GF-D8 (cell line): ENCODE measurements around the gene CFAP298.
"Not testable (repeated sequence)": the region's sequence is repeated elsewhere in the genome, so short reads cannot be mapped to it uniquely, and the experiment has no call there.

Experiments used
- DNase-seq: peaks from one replicate; lab custom pipeline; 2025; lab: John Stamatoyannopoulos, UW

Gene CFAP298

DNA sequence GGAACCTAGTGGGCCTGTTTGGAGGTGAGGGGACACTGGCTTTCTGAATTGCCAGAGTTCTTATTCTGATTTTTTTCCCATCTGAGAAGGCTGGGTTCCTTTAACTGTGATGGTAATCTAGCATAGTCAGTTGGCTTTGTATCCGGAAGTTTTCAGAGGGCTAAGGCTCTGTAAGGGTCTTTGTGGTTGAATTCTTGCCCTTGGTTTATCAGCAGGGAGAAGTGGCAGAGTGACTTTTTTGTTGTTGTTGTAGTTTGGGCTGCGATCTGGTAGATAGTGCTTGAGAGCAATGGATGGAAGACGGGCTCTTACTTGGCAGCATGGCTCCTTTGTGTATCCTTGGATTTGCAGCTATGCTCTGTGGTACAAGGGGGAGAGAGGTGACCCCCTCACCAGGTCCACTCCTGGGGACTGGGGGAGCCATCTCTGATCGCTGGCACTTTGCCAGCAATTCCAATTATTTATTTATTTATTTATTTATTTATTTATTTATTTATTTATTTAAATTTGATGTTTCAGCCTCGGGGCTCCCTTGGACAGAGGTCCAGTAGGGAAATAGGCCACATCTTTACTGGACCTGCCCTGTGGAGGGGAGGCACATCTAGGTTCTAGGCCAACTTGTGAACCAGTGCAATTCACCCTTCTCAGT, 45.3 kb downstream of the CFAP298 start:
- DNase-seq = no peak

DNA sequence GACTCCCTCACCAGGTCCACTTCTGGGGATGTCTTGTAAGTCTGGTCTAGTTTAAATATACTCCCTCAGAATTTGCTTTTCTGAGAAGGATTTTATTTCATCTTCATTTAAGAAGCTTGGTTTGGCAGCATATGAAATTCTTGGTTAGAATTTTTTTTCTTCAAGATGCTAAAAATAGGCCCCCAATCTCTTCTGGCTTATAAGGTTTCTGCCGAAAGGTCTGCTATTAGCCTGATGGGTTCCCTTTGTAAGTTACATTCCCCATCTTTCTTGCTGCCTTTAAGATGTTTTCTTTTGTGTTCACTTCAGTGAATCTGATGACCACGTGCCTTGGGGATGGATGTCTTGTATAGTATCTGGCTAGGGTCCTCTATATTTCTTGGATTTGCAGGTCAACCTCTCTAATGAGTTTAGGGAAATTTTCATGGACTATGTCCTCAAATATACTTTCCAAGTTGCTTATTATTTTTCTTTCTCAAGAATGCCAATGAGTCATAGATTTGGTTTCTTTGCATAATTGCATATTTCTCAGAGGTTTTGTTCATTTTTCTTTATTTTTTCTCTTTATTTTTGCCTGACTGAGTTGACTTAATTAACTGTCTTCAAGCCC, 46.2 kb downstream of the CFAP298 start:
- no peak for DNase-seq

DNA sequence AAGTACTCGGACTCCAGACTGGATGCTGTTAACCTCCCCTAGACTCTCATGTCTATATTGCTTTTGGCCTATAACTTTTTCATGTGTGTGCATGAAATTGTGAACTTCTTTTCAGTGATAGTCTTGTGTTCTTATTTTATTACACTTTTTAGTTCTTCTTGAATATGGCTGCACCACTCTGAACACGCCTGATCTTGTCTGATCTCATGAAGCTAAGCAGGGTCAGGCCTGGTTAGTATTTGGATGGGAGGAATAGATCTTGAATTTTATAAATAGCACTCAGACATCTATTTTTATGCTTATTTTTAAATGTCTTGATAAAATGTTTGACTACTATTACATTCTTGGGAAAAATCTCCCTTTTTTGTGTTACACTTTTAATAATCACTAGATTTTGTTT, 49.3 kb downstream of the CFAP298 start:
- DNase-seq = no peak

DNA sequence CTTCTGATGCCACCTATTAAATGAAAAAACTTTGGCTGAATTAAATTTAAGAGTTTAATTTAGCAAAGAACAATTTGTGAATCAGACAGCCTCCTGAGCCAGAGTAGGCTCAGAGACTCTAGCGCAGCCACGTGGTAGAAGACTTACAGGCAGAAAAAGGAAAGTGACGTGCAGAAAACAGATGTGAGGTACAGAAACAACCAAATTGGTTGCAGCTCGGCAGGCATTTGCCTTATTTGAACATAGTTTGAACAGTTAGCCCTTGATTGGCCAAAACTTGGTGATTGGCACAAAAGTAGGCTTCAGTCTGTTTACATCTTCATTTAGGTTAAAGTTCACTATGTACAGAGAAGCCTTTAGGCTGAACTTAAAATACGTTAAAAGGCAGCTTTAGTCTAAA, 49.8 kb downstream of the CFAP298 start:
- DNase-seq = no peak

DNA sequence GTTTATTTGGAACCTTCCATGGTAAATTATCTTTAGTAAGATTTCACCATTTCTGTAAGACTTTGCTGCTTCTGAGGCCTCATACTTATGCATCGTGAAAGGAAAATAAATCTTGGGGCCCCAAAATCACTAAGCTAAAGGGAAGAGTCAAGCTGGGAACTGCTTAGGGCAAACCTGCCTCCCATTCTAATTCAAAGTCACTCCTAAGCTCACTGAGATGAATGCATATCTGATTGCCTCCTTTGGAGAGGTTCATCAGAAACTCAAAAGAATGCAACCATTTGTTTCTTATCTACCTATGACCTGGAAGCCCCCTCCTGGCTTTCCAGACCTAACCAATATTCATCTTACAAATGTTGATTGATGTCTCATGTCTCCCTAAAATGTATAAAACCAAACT, 50.7 kb downstream of the CFAP298 start:
- not testable (repeated sequence) for DNase-seq

DNA sequence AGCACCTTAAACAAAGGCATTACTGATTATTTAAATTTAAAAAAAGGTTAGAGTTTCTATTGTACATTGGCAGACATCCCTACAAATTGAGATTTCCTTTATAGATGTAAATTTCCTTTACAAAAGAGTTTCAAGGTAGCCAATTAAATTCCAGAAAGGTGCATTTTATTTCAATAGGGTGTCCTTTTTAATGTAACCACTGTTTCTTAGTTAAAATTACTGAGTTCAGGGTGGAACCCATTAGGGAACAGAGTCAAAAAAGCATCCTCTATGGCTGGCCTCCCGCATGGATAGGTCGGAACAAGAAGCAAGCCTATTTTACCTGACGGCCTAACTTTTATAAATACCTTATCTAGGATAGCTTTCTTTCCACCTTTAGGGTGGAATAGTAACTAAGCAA, 51.3 kb downstream of the CFAP298 start:
- DNase-seq = no peak

DNA sequence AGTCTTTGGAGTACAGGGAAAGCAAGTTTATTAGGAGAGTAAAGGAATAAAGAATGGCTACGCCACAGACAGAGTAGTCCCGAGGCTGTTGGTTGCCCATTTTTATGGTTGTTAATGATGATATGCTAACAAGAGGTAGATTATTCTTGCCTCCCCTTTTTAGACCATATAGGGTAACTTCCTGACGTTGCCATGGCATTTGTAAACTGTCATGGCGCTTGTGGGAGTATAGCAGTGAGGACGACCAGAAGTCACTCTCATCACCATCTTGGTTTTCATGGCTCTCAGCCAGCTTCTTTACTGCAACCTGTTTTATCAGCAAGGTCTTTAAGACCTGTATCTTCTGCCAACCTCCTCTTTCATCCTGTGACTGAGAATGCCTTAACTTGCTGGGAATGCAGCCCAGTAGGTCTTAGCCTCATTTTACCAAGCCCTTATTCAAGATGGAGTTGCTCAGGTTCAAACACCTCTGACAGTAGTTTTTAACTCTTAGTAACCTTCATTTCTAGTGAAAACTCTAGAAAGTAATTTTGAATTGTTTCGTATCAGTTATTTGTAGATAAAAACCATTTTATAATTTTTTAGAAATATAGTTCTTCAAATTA, 53.1 kb downstream of the CFAP298 start:
- no peak for DNase-seq

DNA sequence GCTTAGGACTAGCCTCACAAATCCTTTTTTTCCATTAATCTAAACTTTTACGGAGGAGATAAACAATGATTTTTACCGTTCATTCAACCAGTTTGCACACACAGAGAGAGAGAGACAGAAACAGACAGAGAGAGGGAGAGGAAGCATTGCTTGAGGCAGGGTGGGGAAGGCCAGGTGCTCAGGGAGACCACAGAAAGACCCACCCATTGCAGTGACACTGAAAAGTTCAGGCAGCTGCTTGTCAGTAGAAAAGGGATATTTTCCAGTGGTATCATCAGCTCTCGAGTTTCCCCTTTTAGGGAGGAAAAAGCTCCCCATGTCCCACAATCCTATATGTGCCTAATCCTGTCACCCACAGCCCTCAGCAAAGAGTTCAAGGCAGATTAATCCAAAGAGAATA, 54.1 kb downstream of the CFAP298 start:
- DNase-seq = no peak

DNA sequence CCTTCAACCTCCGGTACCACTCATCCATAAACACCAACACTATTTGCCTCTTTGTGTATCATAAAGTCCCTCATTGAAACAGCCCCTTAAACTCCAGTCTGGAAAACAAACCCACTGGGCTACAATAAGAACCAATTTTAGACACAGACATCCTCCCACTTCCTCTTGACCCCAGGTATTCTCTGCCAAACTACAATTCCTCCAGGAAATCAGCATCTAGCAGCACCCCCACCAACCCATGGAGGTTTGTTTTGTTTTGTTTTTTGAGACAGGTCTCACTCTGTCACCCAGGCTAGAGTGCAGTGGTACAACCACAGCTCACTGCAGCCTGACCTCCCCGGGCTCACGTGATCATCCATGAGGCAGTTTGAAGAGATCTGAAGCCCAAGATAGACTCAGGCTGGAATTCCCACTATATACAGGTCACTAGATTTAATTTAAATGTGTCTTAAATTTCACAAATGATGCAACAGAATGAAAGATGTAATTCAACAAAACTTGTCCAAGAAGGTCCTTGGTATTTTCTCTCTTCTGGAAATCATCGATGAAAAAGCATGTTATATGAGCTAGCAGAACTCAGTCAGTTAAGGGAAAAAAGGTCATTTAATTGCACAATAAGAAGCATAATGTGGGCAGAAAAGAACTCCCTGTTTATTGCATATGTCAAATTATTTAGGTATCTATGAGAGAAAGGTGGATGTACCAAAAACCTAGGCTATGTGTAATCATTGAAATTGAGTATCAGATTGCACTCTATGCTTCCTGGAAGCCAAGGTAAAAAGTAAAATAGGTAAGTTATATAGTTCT, 57.1 kb downstream of the CFAP298 start:
- DNase-seq = no peak

DNA sequence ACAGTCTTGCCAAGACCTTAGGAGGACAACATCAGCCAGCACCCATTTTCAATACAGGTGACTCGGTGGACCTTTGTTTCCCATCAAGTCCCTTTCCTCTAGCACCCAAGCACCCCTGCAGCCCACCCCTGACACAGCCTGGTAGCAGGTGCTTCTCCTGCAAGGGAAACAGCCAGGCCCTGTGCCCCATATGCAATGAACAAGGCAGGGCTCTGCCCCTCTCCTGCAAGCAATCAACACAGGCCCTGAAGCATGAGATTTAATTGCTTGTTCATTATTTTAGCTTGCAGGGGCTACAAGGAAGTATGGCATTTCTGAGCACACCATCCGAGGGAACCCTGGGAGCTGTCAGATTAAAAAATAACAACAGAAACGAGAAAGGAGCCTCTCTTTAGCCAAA, 62.3 kb downstream of the CFAP298 start:
- no peak for DNase-seq

DNA sequence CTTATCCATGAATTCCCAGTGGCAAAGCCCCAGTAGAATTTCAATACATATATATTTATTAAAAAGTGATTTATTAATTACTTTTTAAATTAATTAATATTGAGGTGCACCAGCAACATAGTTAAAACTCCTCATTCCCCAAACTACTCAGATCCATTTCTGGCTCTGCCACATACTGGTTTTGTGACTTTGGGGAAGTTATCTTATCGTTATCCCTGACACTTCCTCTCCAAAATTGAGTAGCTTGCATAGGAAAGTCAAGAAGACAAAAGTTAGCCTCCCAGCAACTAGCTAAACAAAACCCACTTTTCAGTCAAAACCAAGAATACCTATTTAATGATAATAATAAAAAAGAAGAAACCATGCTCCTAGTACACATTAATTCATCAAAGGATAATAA, 62.7 kb downstream of the CFAP298 start:
- DNase-seq = no peak
